SK-N-MC (cell line): ENCODE results near the gene RBP5.

Experiments used
- EZH2 ChIP-seq: fragments of 200-600 bp; sonication (generic); IDR thresholded peaks from one replicate; pipeline ENCODE4 v1.6.1; 2017; ENCODE audit warnings: antibody characterized with exemption
- FOXP2 ChIP-seq: optimal IDR thresholded peaks from 2 replicates; pipeline ENCODE3; 2011; ENCODE audit warnings: mild to moderate bottlenecking, moderate library complexity; ENCODE audit not compliant: insufficient read depth; ENCODE audit errors: extremely low read length, control extremely low read depth
- POLR2AphosphoS5 ChIP-seq: IDR thresholded peaks from 2 replicates; pipeline ENCODE4 v1.6.1; 2012; ENCODE audit warnings: mild to moderate bottlenecking, low read depth, low read length, borderline replicate concordance

DNA sequence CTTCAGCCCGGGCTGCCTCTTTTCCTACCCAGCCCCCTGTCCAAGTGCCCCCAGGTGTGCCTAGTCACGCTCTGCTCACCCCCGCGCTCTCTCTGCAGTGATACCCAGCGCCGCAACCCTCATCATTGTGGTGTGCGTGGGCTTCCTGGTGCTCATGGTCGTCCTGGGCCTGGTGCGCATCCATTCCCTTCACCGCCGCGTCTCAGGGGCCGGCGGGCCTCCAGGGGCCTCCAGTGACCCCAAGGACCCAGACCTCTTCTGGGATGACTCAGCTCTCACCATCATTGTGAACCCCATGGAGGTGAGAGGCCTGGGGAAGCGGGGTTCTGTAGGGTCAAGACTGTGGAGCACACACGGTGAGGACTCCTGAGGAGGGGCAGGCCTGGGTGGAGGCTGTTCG is 28.7 kb upstream of the RBP5 start:
- TF ChIP-seq EZH2 (no peak), POLR2AphosphoS5 (no peak), FOXP2 (no peak)
